GM12872 (cell line): ENCODE measurements around the gene TPO.

ENCODE experiments used
- TF ChIP-seq, protein P1 (sequence below): IDR thresholded peaks from 3 replicates; pipeline ENCODE4 v1.5.1; 2011; ENCODE audit warnings: low read depth, mild to moderate bottlenecking, low read length, moderate library complexity; ENCODE audit not compliant: insufficient read depth

The TPO gene

DNA sequence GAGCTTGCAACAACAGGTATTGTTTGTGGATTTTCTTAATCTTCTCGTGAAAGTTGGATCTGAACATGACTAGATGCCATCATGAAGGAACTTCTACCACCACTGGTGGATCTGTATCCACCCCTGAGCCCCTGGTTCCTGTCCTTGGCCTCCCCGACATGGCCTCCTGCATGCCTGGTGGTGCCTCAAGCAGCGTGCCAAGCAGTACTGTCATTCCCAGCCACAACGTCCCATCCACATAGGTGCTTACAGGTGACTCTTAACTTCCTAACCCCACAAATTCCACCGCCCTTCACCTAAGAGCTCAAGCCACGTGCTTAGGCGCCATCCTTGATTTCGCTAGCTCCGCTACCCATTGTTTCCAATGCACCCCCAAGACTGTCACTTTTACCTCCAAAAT, 23.1 kb downstream of the TPO start:
- TF ChIP-seq, protein P1, sequence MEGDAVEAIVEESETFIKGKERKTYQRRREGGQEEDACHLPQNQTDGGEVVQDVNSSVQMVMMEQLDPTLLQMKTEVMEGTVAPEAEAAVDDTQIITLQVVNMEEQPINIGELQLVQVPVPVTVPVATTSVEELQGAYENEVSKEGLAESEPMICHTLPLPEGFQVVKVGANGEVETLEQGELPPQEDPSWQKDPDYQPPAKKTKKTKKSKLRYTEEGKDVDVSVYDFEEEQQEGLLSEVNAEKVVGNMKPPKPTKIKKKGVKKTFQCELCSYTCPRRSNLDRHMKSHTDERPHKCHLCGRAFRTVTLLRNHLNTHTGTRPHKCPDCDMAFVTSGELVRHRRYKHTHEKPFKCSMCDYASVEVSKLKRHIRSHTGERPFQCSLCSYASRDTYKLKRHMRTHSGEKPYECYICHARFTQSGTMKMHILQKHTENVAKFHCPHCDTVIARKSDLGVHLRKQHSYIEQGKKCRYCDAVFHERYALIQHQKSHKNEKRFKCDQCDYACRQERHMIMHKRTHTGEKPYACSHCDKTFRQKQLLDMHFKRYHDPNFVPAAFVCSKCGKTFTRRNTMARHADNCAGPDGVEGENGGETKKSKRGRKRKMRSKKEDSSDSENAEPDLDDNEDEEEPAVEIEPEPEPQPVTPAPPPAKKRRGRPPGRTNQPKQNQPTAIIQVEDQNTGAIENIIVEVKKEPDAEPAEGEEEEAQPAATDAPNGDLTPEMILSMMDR, result no peak

DNA sequence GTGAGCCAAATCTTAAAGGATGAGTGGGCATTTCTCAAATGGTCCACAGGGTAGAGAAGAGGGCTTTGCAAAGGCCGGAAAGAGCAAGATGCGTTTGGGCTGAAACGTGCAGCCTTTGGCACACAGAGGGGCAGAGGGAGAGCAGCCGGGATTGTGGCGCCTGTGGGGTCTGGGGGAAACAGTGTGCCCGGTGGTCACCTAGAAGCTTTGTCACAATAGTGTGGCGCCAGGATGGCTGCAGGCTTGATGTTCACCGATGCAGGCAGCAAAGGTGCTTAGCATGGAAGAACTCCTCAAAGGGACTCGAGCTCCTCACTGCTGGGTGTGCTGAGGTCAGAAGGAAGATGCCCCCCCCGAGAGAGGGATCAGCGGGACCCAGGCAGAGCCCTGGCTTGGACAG, 23.8 kb downstream of the TPO start:
- TF ChIP-seq, protein P1, result no peak

DNA sequence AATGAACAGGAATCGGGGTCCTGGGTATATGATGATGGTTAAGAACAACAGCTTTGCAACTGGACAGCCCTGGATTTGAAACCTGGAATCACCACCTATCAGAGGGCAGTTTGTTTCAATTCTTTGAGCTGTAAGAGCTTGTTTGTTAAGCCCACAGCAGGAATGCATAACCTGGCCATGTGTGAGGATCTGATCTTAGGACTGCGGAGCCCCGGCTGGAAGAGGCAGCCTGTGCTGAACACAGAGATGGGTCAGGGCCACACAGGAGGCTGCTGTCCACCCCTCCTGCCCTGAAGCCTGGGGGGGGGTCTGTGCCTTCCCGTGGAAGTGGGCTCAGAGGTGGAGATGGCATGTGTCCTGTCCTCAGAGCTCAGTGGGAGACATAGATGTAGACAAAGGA, 24.3 kb downstream of the TPO start:
- TF ChIP-seq, protein P1, result no peak

DNA sequence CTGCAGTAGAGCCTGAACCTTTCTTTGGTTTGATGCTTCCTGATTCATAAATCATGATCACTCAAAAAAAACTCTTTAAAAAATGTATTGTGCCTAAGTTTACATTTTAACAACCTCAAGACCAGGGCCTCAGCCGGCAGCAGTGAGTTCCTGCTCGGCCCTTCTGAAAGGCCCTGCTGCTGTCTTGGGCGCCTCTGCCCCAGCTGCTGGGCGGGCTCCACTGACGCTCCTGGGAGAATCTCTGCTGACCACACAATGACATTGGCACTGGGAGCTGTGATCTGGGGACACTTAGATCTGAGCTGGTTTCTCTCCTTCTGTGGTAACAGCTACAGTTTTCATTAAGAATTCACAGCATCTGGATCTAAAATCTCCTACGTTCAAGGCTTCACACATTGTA, 25.7 kb downstream of the TPO start:
- TF ChIP-seq, protein P1, result no peak

DNA sequence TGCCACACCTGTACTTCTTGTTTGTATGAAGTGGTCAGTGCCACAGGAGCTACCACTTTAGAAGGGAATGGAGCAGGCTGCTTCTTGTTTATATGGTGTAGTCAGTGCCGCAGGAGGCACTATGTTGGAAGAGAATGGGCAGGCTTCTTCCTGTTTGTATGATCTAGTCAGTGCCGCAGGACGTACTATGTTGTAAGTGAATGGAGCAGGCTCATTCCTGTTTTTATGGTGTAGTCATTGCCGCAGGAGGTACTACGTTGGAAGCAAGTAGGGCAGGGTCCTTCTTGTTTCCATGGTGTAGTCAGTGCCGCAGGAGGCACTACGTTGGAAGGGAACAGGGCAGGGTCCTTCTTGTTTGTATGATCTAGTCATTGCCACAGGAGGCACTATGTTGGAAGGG, 27.3 kb downstream of the TPO start:
- TF ChIP-seq, protein P1, result no peak

DNA sequence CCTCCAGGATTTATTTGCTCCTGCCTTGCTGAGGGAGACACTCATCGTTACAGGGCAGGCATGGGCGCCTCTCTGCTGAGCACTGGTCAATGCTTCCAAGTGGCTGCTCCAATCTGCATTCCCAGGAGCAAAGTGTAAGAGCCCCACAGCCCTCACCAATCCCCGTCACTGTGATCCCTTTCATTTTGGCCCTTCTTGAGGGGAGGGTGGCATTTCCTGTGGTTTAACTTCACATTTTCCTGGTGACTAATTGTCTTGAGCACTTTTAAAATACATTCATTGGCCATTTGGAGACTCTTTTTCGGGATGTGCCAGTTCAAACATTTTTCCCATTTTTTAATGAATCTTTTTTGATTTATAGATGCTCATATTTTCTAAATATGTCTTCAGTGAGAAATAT, 33.0 kb downstream of the TPO start:
- TF ChIP-seq, protein P1, result no peak

DNA sequence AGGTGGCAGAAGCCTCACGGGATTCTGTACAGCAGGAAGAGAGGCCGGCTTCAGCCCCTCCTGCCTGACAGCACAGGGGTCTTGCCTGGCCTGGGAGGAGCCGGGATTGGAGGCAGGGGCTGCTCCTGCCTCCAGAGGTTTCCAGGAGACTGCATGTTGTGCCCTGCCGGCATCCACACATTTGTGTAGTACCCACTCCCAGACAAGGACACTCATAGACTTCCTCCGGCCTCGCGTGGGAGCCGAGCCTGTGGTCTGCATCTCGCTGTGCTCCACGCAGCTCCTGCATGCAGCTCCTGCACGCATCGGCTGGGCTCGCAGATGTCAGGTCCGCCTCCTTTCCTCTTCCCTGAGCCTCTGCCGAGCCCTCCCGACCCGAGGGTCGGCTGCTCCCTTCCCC, 34.7 kb downstream of the TPO start:
- TF ChIP-seq, protein P1, result no peak

DNA sequence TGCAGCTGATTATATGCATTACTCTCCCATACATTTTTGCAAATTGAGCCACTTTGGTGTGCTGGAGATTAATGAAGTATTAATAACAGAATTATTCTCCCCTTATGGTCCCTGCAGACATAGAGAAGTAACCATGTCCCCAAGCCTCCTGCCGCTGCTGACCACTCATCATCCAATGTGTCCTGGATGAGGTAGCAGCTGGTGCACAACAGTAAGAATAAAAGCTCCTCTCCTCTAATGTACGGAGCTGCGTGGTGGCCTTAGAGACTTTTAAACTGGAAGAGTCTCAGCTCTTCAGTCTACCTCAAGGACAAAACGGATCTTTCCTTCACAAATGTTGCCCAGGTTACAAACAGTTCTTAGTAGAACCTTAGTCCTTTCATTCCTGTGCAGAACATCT, 37.7 kb downstream of the TPO start:
- TF ChIP-seq, protein P1, result no peak
